Stimulated activated naive B cell treated with anti-CD40 and anti-IgM and Interleukin-4, amounts not matched to agents 10 μg/mL and 1 μg/mL and 100 μg/mL, for 72 hours (primary cell): ENCODE results near the gene MBD1.
"Not testable (repeated sequence)": the region's sequence is repeated elsewhere in the genome, so short reads cannot be mapped to it uniquely, and the experiment has no call there.

Source experiments
- ATAC-seq, 2 donors: fragments of 150-1000 bp; cut with Tn5 transposase; replicated peaks; 2 replicates each; pipeline ENCODE4 v1.10.0; 2021; ENCODE audit warnings: moderate library complexity in 1 of 2
- DNase-seq: peaks from one replicate; pipeline ENCODE4 v3.0.0; 2021
- H3K27ac Mint-ChIP-seq: one replicate; pipeline ENCODE4 v1.8.0; 2022; ENCODE audit warnings: mild to moderate bottlenecking, mixed read lengths
- H3K27me3 Mint-ChIP-seq, 2 donors: one replicate each; pipeline ENCODE4 v1.8.0; 2022; ENCODE audit warnings: mixed read lengths in 2 of 2
- H3K36me3 Mint-ChIP-seq, 2 donors: one replicate each; pipeline ENCODE4 v1.8.0; 2022; ENCODE audit warnings: mixed read lengths in 2 of 2, mild to moderate bottlenecking in 1 of 2
- H3K4me1 Mint-ChIP-seq, 2 donors: one replicate each; pipeline ENCODE4 v1.8.0; 2022; ENCODE audit warnings: mixed read lengths in 2 of 2, mild to moderate bottlenecking in 1 of 2
- H3K4me3 Mint-ChIP-seq, 2 donors: one replicate each; pipeline ENCODE4 v1.8.0; 2022; ENCODE audit warnings: mild to moderate bottlenecking in 2 of 2, mixed read lengths in 2 of 2, moderate library complexity in 1 of 2
- H3K9me3 Mint-ChIP-seq, 2 donors: one replicate each; pipeline ENCODE4 v1.8.0; 2022; ENCODE audit warnings: mixed read lengths in 2 of 2, mild to moderate bottlenecking in 1 of 2

Gene MBD1

GRCh38 chr18:50272568-50272967 is 8.8 kb downstream of the MBD1 start:
- Mint-ChIP-seq H3K4me3 (no peak overlapping the region), H3K27ac (no peak overlapping the region), H3K9me3 (no peaks in the 10 kb centered on the region), H3K4me1 (peaks cover 8 to 11% of the 10 kb centered on the region in 2 donors), H3K36me3 (peaks cover 52 to 55% of the 10 kb centered on the region in 2 donors), H3K27me3 (no peaks in the 10 kb centered on the region)
- DNase-seq (no peak), ATAC-seq (no peak)

- DNase-seq (peak; percentile 84), ATAC-seq (peak; percentile 87)
- Mint-ChIP-seq H3K9me3 (no peaks in the 10 kb centered on the region), H3K4me1 (peaks cover 13 to 30% of the 10 kb centered on the region in 2 donors), H3K27ac (peak overlapping the region; percentile 87), H3K36me3 (peaks cover 19% of the 10 kb centered on the region in 2 donors), H3K4me3 (peak overlapping the region; percentile 80 to 87), H3K27me3 (no peaks in the 10 kb centered on the region)
Measured at GRCh38 chr18:50268022-50268747, 13.1 kb downstream of the MBD1 start.

GRCh38 chr18:50266248-50266704 is 15.0 kb downstream of the MBD1 start, which contains the start of gene CFAP53:
CFAP53 (minus strand) TSS chr18:50266495; CDS start chr18:50266404, 91 bp downstream.
- Mint-ChIP-seq H3K36me3 (peaks cover 9 to 10% of the 10 kb centered on the region in 2 donors), H3K9me3 (no peaks in the 10 kb centered on the region), H3K27ac (peak within 1 kb of the TSS; percentile 95), H3K27me3 (no peaks in the 10 kb centered on the region), H3K4me1 (peaks cover 13 to 30% of the 10 kb centered on the region in 2 donors), H3K4me3 (peak within 1 kb of the TSS; percentile 95 to 97)
- ATAC-seq, result peak; percentile 91 to 94
- peak; percentile 91 for DNase-seq

GRCh38 chr18:50262977-50263376 is 18.3 kb downstream of the MBD1 start:
- ATAC-seq (no peak), DNase-seq (no peak)
- Mint-ChIP-seq H3K9me3 (peaks cover 0 to 6% of the 10 kb centered on the region in 2 donors), H3K27ac (no peak overlapping the region), H3K27me3 (peaks cover 4 to 21% of the 10 kb centered on the region in 2 donors), H3K4me1 (peaks cover 11 to 22% of the 10 kb centered on the region in 2 donors), H3K36me3 (peaks cover 3 to 5% of the 10 kb centered on the region in 2 donors), H3K4me3 (no peak overlapping the region)

- ATAC-seq (no peak), DNase-seq (no peak)
- Mint-ChIP-seq H3K27me3 (peaks cover 7 to 24% of the 10 kb centered on the region in 2 donors), H3K4me1 (no peaks in the 10 kb centered on the region), H3K27ac (no peak overlapping the region), H3K36me3 (no peaks in the 10 kb centered on the region), H3K4me3 (no peak overlapping the region), H3K9me3 (no peaks in the 10 kb centered on the region)
Measured at GRCh38 chr18:50250935-50251334, 30.4 kb downstream of the MBD1 start.

- DNase-seq, result no peak
- Mint-ChIP-seq H3K4me3 (no peak overlapping the region), H3K36me3 (no peaks in the 10 kb centered on the region), H3K27me3 (peaks cover 7 to 18% of the 10 kb centered on the region in 2 donors), H3K4me1 (no peaks in the 10 kb centered on the region), H3K9me3 (no peaks in the 10 kb centered on the region), H3K27ac (no peak overlapping the region)
- no peak for ATAC-seq
Measured at GRCh38 chr18:50249576-50249975, 31.7 kb downstream of the MBD1 start.

- Mint-ChIP-seq H3K4me1 (no peaks in the 10 kb centered on the region), H3K4me3 (no peak overlapping the region), H3K27me3 (peaks cover 13 to 25% of the 10 kb centered on the region in 2 donors), H3K36me3 (no peaks in the 10 kb centered on the region), H3K27ac (no peak overlapping the region), H3K9me3 (no peaks in the 10 kb centered on the region)
- no peak for DNase-seq
- ATAC-seq, result no peak
Measured at GRCh38 chr18:50247561-50247960, 33.8 kb downstream of the MBD1 start.

GRCh38 chr18:50241768-50242167 is 39.6 kb downstream of the MBD1 start:
- Mint-ChIP-seq H3K9me3 (peaks cover 11 to 12% of the 10 kb centered on the region in 2 donors), H3K27me3 (peaks cover 17 to 27% of the 10 kb centered on the region in 2 donors), H3K36me3 (peaks cover 5 to 12% of the 10 kb centered on the region in 2 donors)
- ATAC-seq, H3K4me1 Mint-ChIP-seq, H3K27ac Mint-ChIP-seq, H3K4me3 Mint-ChIP-seq, DNase-seq: not testable (repeated sequence)

- Mint-ChIP-seq H3K27me3 (peaks cover 23 to 40% of the 10 kb centered on the region in 2 donors), H3K9me3 (peaks cover 11 to 12% of the 10 kb centered on the region in 2 donors), H3K4me1 (peaks cover 3 to 6% of the 10 kb centered on the region in 2 donors), H3K36me3 (peaks cover 5 to 12% of the 10 kb centered on the region in 2 donors), H3K27ac (no peak overlapping the region), H3K4me3 (no peak overlapping the region)
- DNase-seq (no peak), ATAC-seq (no peak)
Measured at GRCh38 chr18:50240080-50240563, 41.2 kb downstream of the MBD1 start.

GRCh38 chr18:50232419-50232818 is 48.9 kb downstream of the MBD1 start:
- Mint-ChIP-seq H3K9me3 (no peaks in the 10 kb centered on the region), H3K27me3 (peaks cover 40 to 45% of the 10 kb centered on the region in 2 donors), H3K4me1 (peaks cover 5 to 6% of the 10 kb centered on the region in 2 donors), H3K36me3 (no peaks in the 10 kb centered on the region), H3K4me3 (no peak overlapping the region), H3K27ac (no peak overlapping the region)
- DNase-seq (no peak), ATAC-seq (no peak)

- H3K36me3 Mint-ChIP-seq, result no peaks in the 10 kb centered on the region
- H3K9me3 Mint-ChIP-seq, result no peaks in the 10 kb centered on the region
- H3K27me3 Mint-ChIP-seq, result peaks cover 37 to 44% of the 10 kb centered on the region in 2 donors
- DNase-seq (no peak), ATAC-seq (no peak)
- no peak overlapping the region for H3K27ac Mint-ChIP-seq
- H3K4me1 Mint-ChIP-seq, result peaks cover 5 to 6% of the 10 kb centered on the region in 2 donors
- no peak overlapping the region for H3K4me3 Mint-ChIP-seq
Measured at GRCh38 chr18:50231621-50232020, 49.7 kb downstream of the MBD1 start.

- H3K27ac Mint-ChIP-seq, H3K4me1 Mint-ChIP-seq, DNase-seq, ATAC-seq, H3K36me3 Mint-ChIP-seq, H3K4me3 Mint-ChIP-seq, H3K9me3 Mint-ChIP-seq: not testable (repeated sequence)
- H3K27me3 Mint-ChIP-seq, result peaks cover 25 to 34% of the 10 kb centered on the region in 2 donors
Measured at GRCh38 chr18:50220249-50220648, 61.1 kb downstream of the MBD1 start.
